ENCODE measurements around the gene ARHGEF33. TPM values are rescaled to one million over a fixed set of nuclear protein-coding genes. Genes with fewer than 3 reads are reported as not detected.
"Not testable (repeated sequence)": the region's sequence is repeated elsewhere in the genome, so short reads cannot be mapped to it uniquely, and the experiment has no call there.

Gene ARHGEF33
- polyA plus RNA-seq, 1 donor: 1.6 TPM

DNA sequence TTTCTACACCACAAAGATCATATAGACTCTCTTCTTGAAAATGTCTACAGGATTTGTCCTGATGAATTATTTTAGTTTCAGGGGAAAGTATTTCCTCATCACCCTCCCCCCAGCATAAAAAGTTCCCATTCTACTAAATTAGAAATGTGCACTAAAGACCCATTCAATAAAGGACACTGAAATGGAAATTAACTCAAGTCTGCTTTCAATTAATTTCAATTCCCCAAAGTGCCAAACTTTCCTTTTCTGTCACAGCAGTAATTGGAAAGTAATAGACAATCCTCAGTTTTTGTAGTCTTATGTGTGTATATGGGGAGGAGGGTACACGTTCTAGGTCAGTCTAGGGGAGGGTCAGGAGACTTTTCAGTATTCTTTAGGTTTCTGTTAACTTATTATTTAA lies 21.5 kb downstream of the ARHGEF33 start:
- DNase-seq: no peak

DNA sequence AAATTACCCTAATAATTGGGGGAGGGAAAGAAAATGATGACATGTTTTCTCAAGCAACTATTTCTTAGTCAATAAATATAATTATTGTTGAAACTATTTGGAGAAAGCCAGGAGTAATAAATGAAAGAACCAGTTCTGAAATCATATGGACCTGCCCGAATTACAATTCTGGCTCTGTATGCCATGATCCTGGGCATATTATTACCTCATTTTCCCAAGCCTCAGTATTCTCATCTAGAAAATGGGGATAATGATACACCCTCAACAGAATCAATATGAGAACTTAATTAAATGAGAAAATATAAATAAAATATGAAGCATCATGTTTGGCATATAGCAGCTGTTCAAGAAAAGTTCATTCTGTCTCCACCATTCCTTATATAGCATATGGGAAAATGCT lies 22.9 kb downstream of the ARHGEF33 start:
- DNase-seq: no peak

DNA sequence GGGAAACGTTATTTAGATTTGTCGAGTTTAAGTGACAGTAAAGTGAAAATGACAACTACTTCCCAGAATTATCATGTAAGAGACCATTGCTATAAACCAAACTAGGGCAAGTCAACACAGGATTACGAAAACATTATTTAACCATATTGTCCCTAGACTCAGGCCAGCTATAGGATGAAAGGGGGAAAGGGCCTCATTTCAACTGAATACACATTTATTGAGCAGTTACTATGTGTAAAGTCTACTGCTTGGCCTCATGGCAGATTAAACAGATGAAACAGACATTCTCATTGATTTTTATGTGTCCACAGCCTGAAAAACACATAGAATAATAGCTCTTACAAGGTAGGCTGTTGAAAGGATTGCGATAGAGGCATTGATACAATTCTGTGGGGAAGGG lies 32.7 kb downstream of the ARHGEF33 start:
- no peak for DNase-seq

DNA sequence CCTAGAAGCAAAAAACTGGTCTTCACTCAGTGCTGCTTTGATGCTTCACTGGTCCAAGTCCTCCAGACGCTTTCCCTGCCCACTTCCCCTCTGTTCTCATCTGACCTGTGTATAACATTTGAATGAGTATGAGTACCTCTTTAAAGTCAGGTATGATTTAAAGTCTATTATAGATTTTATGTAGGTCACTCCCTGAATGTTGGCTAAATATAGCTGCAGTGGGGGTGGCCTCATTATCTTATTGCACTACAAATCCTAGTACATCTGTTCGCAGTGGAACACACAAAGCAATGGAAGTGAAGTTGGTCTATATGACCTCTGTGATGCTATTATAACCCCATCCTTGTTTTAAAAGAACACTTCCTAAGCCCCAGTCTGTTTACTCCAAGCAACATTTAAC lies 33.2 kb downstream of the ARHGEF33 start:
- DNase-seq: no peak

DNA sequence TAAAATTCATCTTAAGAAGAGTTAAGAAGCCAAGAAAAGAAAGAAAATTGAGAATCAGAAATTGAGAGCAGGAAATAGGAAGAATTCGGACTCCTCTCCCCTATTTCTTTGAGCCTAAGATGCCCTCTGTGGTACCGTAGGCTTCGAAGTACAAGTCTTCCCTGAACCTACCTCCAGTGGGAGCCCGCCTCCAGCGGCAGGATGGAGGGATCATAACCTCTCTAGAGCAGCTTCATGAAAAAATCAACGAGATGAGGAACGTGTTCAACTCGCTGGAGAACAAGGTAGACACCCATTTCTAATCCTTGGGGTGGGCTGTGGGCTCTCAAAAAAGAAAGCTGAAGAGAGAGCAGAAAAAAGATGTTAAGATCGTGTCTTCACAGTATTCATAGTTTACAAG lies 36.3 kb downstream of the ARHGEF33 start:
- no peak for DNase-seq

DNA sequence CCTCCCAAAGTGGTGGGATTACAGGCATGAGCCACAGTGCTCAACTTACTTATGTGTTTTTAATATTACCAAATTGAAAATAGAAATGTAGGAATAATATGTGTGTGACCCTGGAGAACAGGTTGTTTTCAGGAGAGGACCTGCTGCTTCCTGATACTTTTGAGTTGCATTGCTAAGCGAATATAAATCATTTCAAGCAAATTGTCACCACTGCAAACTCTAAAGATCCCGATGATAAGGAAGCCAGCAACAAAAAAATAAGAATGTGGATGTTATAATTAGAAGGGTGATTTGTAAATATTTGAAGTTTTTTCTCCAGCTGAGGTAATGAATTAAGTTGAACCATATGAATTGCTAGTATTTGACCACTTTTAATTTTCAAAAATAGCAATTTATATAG lies 40.9 kb downstream of the ARHGEF33 start:
- DNase-seq: no peak

DNA sequence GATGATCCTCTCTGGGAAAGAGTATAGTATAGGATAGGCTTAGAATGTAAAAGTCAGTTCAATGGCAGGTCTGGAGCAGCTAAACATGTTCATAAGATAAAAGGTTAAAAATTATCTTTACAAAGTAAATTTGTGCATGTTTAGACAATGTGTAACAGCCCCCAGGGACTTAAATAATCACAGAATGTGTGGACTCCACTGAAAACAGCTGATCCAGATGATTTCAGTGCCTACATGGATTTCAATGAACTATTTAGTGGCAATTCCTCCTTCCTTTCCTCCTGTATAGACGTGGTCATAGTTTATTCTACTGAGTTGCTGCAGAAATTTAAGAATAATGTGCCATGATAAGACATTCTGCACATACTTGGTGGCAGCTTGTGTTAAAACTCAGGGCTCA lies 42.9 kb downstream of the ARHGEF33 start:
- DNase-seq: no peak

DNA sequence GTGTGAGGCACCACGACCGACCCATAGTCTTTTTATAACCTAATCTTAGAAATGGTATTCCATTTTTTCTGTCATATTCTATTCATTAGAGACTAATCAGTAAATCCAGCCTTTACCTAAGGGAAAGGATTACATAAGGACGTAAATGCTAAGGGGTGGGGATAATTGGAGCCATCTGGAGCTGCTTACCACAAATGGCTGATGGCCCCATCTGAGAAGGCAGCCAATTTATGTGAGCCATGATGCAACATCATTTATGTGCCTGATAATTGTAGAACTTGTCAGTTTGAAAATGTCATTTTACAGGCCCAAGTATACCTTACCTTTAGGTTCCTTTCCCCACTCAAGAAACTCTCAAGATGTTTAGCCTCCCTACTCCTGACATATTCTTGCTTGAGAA lies 44.0 kb downstream of the ARHGEF33 start:
- DNase-seq: no peak

DNA sequence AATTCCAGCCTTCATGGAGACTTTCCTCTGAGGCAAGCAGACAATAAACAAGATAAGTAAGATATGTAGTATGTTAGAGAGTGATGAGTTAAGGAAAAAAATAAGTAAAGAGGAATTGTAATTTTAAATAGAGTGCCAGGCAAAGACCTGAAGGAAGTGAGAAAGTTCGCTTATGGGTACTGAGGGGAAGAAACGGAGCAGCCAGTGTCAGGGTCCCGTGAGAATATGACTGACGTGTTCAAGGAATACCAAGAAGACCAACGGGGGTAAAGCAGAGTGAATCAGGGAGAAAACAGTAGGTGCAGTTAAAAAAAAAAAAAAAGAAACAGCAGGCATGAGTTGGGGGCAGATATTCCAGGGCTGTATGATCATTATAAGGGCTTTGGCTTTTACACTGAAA lies 45.1 kb downstream of the ARHGEF33 start:
- no peak for DNase-seq

DNA sequence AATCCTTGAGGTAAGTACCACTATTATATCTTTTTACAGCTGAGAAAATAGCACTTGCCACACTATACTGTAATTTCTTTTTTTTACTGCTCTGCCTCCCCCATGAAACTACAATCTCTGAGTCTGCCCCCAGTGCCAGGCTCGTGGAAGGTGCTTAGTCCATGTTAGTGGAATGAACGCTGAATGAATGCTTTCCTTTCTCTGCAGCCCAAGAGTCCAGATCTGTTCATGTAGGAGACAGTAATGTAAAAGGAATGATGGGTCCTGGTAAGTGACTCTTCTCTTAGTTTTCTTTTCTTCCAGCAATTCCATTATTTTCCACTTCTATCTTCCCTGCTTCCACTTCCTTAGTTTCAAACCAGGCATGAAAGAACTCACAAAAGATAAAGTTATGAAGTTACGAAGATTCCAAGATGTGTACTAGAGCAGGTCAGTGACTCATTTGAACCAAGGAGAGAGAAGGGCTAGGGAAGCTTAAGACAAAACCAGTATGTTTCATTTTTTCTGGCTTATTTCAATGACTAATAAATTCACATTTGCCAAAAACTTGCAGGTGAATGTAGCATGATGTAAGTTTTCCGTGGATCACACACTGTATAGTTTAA lies 46.0 kb downstream of the ARHGEF33 start:
- no peak for DNase-seq

DNA sequence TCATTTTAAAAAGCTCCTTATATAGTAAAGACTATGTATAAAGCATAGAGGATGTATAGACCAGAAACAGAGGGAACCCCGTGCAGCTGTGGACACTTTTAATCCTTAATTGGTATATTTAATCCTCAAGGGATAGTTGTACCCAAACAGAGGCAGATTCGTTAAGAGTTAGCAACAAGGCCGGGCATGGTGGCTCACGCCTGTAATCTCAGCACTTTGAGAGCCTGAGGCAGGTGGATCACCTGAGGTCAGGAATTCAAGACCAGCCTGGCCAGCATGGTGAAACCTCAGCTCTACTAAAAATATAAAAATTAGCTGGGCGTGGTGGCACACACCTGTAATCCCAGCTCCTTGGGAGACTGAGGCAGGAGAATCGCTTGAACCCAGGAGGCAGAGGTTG lies 46.8 kb downstream of the ARHGEF33 start:
- not testable (repeated sequence) for DNase-seq

DNA sequence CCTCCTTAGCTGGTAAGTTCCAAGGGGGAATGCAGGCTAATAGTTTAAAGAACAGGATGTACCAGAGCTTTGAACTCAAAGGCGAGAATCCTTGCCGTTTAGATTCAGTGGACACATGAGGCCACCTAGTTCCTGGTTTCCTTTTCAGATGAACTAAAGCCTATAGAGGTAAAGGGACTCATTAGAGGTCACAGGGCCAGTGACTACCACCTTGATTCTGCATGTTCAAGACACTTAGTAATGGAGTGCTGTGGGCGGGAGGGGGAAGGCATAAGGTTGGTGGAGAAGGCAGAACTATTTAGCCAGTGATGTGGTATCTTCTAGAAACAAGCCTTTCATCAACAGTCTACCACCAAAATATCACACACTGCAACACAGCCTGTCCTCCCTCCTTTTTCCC lies 47.9 kb downstream of the ARHGEF33 start:
- no peak for DNase-seq

DNA sequence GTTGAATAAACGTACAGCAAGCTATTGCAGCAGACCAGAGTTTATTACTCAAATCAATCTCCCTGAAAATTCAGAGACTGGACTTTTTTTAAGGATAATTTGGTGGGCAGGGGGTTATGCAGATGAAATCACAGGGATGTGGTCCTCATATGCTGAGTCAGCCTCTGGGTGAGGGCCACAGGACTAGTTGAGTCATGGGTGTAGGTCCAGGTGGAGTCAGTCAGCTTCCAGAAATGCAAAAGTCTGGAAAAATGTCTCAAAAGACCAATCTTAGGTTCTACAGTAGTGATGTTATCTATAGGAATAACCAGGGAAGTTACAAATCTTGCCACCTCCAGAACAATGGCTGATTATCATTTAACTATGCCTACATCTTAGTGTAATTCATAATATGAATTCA lies 51.1 kb downstream of the ARHGEF33 start:
- no peak for DNase-seq

DNA sequence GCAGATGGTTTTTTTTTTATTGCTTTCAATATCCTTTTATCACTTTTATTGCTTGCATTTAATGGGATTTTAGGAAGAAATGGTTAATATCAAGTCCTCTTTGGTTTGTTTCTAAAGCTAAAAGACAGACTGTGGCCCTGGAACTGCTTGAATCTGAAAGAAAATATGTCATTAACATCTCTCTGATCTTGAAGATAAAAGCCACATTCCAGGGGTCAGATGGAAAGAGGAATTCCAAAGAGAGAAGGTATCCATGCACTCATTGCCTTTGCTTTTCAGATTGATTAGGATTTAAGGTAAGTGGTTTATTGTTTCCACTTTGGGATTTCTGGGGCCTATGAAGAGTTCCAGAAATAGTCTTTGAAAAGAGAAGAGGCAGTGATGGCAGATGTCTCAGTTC lies 54.1 kb downstream of the ARHGEF33 start:
- DNase-seq: no peak

DNA sequence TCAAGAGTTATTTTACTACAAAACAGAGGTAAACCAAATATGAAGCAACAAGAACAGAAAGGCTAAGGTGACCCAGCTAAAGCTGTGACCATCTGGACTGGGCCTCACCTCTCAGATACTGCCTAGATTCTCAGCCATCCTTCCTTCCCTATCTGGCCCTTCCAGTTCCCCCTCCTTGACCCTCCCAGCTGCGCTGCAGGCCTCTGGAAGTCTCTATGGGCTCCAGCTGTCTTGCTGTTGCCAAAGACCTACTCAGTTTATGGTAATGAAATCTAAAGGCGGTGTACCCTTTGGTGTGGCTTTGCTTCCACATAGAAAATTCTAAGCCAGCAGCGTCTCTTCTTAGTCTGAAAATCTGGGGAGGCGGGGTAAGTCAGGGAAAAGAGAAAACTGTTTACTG lies 55.7 kb downstream of the ARHGEF33 start:
- DNase-seq: no peak

DNA sequence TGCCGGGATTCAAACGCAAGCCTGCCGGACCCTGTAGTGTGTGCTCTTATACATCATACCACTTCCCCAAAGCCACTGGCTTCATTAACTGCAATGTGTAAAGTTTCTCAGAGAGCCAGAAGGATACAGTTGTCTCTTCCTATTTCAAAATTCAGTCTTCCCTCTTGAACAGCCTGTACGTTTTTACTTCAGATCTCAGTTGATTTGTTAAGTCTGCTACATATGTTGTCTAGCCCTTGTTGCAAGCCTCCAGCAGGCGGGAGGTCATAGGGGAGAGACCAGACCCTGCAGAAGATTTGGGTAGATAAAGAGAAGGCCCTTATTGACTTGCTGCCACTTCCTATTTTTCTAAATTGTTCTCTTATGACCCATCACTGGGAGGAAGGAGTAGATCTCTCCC lies 56.2 kb downstream of the ARHGEF33 start:
- DNase-seq: no peak

DNA sequence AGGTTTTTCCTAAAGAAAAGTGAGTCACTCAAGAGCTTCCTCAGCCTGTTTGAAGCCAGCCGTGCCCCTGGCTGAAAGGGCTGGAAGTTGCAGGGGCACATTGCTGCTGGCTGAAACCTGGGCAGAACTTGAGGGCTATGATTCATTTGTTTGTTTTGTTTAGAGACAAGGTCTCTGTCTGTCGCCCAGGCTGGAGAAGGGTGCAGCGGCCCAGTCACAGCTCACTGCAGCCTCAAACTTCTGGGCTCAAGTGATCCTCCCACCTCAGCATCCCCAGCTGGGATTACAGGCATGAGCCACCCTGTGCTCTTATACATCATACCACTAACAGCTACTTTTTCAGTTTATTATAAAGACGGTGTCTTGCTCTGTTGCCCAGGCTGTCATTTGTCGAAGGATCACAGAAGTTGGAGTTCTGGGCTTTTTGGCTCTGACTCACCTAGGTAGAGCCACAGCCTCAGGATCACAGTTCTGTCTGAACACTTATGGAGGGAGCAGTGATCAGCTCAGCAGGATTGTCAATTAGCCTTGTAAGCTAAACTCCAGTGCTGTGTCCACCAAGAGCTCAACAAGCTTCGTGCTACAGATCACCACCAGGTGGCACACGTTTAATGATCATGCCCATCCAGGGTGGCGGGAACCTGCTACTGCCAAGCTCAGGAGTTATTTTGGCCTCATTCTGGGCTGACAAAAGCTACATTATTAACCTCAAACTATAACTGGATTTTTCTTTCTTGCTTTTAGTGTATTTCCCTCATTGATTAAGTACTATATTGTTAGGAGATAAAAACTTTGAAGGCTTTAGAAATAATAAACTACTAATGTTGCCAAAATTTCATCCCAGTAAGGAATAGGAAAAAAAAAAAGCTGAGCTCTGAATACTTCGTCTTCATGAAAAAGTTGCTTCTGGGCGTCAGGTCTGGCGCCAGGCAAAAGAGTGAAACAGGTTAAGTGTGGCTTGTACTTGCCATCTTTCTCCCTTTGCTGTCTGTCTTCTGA lies 57.9 kb downstream of the ARHGEF33 start:
- peak; percentile 52 for DNase-seq

DNA sequence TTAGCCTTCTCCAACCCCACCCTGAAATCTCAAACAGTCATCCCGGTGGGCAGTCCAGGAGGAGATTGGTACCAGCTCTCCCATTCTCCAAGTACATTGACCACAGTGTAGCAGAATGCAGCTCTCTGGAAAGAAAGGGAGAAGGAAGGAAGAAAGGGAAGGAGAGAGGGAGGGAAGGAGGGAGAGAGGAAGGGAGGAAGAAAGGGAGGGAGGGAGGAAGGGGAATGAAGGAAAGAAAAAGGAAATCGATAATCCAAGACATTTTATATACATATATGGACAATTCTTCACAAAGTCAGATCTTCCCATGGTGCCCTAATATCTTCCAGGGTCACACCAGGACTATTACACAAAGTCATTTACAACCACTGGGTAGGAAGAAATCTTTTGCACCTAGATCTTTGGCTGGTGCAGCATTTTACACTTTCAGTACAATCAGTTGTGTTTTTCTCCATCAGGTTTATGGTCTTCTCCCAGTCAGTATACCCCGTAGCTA lies 58.8 kb downstream of the ARHGEF33 start:
- DNase-seq: no peak

DNA sequence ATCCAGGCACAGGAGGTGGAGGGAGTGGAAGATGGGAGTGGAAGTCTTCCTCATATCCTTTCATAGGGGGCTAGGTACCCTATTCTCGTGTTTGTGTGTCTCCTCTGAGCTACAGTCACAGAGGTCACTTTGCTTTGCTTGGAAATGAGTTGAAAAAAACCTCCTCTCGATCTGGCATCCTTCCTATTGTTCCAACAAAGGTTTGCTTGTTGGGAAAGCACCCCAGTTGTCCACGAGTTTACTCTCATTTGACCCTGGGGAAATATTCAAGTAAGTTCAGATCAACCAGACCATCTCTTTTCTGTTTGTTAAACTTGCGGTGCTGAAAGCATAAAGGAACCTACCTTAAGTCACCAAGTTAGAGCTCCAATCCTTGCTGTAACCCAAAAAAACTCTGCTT lies 59.3 kb downstream of the ARHGEF33 start:
- no peak for DNase-seq

DNA sequence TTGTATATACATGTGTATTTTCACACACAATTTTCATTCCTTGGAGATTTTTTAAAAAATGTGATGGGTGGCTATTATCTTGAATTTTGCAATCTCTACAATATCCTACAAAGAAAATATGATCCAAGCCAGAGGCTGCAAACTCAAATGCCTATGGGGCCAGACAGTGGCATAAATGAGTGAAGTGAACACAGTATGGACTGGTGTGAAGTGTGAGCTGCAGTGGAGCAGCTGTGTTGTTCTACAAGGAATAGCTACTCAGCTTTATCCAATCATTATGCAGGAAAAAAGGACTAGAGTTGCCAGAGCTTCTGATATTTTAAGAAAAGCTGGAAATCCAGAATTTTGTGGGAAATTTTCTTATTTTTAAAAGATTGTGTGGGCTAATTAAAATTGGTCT lies 62.1 kb downstream of the ARHGEF33 start:
- DNase-seq: no peak

DNA sequence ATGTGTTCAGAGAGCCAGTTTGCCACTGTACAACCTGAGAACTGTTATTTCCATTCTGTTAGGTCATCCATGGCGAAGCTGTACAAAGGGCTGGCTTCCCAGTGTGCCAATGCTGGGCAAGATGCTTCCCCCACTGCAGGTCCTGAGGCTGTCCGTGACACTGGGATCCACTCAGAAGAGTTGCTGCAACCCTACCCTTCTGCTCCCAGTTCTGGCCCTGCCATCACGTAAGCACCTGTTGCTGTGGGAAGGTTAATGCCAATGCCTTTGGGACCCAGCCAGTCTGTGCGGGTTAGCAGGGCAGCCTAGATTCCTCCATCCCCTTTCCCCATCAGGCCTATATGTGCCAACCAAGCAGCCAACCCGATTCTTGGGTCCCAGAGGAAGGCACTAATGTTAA lies 68.3 kb downstream of the ARHGEF33 start:
- DNase-seq: no peak

DNA sequence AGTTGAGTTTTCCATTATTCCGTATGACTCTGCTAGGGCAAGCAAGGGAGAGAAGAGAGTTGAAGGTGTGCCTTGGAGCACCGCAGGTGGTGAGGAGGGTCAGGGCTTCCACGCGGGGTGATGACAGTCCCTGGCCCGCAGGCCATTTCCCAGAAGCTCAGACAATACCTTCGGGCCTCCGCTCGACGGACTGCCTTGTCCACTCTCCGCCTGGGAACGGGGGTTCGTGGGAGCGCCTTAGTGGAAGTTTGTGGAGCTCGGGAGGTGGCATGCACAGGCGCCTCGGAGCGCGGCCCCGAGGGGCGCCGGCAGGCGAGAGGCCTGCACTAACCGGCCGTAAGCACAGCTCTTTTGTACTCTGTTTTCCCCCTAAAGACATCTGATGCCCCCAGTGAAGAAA lies 69.8 kb downstream of the ARHGEF33 start:
- DNase-seq: no peak

DNA sequence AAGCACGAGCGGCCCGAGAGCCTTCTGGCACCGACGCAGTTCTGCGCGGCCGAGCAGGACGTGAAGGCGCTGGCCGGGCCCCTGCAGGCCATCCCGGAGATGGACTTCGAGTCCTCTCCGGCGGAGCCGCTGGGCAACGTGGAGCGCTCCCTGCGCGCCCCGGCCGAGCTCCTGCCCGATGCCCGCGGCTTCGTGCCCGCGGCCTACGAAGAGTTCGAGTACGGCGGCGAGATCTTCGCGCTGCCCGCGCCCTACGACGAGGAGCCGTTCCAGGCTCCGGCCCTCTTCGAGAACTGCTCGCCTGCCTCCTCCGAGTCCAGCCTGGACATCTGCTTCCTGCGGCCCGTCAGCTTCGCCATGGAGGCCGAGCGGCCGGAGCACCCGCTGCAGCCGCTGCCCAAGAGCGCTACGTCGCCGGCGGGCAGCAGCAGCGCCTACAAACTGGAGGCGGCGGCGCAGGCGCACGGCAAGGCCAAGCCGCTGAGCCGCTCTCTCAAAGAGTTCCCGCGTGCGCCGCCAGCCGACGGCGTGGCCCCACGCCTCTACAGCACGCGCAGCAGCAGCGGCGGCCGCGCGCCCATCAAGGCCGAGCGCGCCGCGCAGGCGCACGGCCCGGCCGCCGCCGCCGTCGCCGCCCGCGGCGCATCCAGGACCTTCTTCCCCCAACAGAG lies 70.4 kb downstream of the ARHGEF33 start:
- peak; percentile 91 for DNase-seq
